Activated CD4-positive, CD25-positive, alpha-beta regulatory T cell treated with anti-CD3 and anti-CD28 coated beads, Interleukin-2, amount 50 U/mL, for 24 hours (primary cell): ENCODE measurements around the gene NCKAP5.

Source experiments
- ATAC-seq, 2 donors: fragments of 150-1000 bp; cut with Tn5 transposase; one replicate each; pipeline ENCODE4 v1.10.0; 2021; ENCODE audit warnings: mild to moderate bottlenecking in 1 of 2, moderate library complexity in 1 of 2

Gene NCKAP5

DNA sequence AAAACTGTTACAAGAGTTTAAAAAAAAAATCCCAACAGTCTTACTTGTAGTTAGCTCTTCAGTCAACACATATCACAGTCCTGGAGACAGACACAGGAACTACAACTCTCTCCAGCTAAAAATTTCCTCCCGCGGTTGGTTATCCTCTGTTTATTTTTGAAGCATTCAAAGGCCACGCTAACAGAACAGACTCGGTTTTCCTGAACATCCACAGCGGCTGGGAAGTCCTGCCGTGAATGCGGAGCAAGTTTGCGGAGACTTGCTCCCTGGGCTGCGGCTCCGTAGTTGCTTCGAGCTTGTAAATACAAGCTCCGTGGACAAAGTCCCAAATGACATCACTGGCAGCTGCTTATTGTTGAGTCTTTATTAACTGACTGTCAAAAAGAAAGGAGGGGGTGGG, at the start of gene NCKAP5:
Gene NCKAP5 (minus strand): TSS at position 292 of the 400 bp plus-strand sequence. CDS start 50,937 bp downstream, outside the sequence.
- ATAC-seq: no peak

DNA sequence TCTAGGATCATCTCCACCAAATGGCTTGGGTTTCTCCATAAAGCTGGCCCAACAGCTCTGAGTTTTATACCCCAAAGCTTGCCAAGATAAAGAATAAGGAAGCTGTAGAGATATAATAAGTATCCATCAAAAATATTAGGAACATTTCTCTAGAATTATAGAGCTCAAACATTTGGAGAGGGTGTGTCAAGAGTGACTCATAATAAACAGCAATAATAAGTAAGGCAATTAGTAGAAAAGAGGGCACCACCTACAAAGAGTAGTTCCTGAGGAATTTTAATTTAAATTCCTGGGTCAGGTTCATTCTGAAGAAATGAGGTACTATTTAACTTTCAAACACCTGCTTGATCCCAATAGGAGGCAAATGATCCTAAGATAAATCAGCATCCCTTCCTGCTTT, 41.4 kb upstream of the NCKAP5 start:
- ATAC-seq: no peak

DNA sequence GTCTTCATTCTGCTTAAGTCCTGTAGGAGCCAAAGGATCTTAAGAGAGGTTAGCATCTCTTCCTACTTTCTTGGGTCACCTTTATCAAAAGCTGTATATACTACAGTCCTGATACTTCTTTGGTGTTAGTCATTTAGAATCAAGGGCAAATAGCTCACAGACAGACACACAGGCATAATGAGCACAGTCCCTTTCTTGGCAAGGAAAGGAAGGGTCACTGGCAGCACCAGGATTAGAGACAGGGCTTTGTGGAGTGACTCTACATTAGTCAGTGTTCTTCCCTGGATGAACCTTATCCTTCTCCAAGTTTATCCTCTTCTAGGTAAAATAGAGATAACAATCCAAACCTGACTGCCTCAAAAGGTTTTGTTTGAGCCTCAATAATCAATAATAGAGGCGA, 40.0 kb upstream of the NCKAP5 start:
- no peak for ATAC-seq

DNA sequence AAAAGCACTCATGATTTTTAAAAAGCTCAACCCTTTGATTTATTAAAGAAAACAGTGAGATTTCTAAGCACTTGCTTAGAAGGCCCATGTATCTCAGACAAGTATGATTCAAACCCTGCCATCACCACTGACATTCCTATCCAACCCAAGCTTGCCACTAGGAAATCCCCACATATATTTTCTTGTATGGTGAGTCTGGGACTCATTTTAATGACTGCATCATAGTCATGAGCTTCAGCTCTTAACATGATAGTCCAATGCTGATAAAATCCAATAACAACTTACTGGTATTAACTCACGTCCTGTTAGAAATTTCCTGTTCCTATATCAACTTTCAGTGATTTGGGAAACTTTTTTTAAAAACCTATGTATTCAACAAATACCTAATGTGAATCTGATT, 39.4 kb upstream of the NCKAP5 start:
- ATAC-seq: no peak

DNA sequence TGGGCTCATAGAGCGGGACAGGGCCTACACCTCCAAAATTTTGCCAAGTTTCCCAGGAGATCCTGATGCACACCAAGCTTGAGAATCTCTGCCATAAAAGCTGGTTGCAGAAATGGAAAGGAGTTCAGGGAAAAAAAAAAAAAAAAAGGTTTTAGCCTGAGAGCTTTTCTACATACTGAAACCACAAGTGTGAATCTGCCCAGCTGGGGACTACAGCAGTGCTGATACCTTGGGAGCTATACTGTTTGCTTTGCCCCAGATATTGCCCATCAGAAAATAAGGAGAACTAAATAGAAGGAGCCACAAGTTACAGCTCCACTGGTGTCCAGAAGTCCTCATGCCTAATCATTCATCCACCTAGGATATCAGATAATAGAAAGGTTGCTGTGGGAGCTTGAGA, 38.4 kb upstream of the NCKAP5 start:
- no peak for ATAC-seq

DNA sequence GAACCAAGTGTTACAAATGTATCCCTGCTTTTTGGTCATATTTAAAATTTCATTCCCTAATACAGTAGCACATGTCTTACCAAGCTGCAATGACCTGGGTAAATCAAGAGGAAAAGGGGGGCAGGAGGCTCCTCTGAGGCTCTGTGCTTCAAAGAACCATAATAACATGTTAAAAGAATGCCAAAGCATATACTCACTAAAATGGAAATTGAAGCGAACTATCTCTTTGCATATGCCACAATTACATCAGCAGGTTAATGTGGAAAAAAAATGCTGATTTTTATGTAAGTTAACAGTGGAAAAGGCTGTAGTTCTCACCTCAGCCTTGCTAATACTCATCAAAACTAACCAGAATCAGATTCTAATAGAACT, 37.5 kb upstream of the NCKAP5 start:
- ATAC-seq: no peak

DNA sequence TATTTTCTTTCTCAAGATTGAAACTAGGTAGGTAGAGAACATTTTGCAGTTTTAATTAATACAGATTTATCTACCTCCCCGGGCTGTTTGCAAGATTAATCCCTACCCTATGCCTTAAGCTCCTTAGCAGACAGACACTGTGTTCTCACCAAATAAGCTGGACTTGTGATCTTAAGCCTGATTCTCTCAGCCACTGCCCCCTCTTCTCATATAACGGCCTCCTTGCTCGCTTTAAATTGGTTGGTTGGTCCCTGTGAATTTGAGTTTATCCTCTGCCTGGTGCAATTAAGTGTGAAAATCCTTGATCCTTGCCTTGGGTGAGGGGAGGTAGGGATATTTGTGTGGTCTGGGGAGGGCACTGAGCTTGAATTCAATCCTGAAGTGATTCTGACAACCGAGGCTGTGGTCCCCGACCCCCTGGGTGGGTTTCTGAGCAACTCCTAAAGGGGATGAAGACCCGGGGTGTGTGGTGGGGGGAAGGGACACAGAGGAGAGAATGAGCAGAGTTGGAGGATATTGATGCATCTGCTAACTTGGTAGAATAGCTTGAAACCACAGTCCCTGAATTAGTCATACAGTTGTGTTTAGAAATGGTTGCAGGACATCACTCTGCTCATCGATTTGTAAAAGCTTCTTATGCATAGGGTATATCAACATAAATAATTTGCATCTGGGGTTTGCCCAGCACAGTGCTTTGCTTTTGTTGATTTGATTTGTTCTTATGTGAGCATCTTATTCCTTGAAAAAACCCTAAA, 36.9 kb upstream of the NCKAP5 start:
- ATAC-seq: no peak

DNA sequence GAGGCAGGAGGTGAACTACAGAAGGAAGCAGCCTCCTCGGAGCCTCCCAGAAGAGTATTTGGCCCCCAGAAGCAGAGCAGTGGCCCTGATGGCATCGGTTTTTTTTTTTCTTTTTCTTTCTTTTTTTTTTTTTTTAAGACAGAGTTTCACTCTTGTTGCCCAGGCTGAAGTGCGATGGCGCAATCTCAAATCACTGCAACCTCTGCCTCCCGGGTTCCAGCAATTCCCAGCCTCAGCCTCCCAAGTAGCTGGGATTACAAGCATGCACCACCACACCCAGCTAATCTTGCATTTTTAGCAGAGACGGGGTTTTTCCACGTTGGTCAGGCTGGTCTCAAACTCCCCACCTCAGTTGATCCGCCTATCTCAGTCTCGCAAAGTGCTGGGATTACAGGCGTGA, 34.8 kb upstream of the NCKAP5 start:
- ATAC-seq: no peak

DNA sequence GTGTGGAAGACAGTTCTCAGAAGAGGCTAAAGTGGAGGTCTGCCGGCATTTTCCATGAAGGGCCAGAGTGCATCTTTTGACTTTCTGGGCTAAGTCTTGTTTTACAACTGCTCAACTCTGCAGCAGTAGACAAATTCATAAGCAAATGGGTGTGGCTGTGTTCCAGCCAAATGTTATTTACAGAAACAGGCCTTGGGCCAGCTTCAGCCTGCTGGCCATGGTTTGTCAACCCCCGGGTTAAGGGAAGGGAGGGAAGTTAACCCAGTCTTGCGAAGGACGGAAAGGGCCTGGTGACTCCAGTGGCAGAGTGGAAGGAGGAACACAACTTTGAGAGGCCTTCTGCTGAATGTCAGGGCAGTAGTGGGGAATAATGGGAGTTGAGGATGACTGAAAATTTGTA, 34.3 kb upstream of the NCKAP5 start:
- ATAC-seq: no peak

DNA sequence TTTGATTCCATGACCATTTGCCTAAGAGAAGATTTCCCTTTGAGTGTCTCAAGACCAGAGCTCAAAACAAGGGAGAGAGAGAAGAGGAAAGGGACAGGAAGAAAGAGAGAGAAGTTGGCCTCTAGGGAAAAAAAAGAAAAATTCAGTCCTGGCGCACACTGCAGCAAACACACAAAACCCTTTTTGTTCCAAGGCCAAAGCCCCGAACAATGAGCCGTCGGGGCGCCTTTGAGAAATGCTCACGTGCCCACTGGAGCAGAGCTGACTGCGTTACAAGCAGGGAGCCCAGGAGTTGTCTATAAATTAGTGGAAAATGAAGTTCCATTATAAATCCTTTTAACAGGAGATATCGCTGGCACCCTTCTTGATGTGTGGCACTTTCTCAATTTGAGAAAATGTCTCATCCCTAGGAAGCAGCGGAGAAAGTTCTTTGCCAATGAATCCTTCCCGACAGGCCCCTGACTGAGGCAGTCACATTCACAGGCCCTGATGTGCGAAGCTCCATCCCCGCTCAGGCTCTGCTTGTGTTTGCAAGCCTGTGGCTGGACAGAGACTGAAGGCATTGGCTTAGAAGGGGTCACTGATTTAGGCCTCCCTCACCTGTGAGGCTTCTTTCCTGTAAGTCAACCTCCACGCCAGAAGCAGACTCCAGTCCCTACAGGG, 32.1 kb upstream of the NCKAP5 start:
- ATAC-seq: no peak

DNA sequence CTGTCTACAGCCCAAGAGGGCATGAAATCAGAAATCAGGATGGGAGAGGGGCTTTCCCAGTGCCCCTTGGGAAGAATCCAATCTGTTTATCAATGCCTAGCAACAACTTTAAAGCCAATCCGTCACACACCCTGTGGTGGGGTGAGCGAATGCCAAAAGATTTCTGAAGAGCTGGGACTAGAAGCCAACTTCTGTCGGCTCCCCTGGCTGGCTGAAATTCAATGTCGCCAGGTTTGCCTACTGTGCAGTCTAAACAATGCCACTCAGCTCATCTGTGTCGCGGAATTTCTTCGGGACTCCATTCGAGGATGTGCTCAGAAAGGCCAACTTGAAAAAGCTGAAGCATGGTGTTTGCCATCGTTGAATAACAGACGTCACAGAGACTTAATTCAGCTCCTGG, 31.5 kb upstream of the NCKAP5 start:
- ATAC-seq: no peak

DNA sequence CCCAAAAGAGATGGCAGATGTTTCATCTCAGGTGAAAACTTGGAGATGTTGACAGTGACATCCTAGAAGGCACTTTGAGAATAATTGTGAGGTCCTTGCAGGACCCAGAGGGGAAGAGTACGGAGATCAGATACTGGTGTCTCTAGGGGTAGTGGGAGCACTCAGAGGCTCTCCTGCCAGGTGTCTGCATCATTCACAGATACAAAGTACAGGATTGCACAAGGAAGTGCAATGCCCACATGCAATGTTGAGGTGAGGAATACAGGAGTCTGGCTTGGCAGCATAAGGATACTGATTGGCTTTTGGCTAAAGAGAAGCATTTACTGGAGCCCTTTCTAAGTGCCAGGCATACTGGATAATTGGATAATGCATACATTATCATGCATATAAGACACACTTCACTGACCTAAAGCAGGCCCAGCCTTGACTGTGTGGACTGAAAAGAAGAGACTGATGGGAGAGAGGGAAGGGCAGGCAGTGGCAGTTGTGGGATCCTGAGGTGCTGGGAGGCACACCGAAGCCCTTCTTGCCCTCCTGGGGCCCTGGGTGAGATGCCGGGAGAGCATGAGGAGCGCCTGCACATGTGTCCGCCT, 31.0 kb upstream of the NCKAP5 start:
- ATAC-seq: no peak

DNA sequence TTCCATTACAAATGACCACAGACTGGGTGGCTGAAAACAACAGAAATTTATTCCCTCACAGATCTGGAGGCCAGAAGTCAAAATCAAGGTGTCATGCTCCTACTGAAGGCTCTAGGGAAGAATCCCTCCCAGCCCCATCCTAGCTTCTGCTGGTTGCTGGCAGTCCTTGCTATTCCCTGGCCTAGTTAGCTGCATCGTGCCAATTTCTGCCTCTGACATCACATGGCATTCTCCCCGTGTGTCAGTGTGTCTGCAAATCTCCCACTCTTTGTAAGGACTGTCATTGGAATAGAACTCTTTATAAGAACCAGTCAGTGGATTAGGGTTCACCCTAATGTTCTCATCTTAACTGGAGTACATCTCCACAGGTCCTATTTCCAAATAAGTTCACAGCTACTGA, 30.5 kb upstream of the NCKAP5 start:
- no peak for ATAC-seq

DNA sequence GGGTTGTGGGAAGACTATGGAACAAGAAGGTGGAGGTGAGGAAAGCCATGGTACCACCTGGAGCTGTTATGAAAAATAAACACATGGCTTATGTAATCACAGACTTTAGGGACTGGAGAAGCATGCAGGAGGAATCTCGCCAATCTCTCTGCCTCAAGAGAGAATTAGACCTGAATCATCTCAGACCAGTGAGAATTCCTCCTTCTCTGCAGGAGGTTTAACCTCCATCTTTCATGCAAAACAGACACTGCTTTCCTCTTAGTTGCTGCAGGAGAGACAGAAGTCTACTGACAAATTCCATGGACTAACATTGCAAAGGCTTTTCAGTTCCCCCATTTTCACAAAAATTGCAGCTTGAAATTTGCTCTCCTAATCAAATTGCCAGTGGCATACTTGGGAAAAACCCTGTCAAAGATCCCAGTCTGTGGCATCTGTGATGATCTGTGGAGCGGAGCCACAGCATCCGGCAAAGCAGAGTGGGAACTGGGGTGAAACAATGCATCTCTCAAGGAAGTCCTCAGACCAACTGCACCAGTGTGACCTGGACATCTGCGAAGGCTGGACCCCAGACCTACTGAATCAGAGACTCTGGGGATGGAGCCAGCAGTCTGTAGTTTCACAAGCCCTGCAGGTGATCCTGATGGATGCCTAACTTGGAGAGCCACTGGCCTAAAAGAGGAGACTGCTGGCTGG, 28.6 kb upstream of the NCKAP5 start:
- no peak for ATAC-seq

DNA sequence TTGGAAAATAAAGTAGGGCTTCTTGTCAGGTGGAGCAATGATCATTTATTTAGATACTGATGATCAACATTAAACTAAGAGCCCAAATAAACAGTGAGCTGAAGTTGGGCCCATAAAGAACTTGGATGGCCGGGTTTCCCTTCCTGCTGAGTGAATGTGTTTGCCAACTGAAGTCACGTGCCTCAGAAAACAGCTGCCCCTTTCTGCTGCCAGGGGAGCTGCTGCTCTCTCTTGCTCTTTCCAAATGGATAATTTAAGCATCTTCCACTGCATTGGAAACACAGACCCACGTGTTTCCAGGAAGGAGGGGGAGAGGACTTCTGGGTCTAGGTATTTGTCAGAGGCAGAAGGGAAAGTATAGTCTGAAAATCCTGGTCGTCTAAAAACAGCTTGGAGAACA, 22.9 kb upstream of the NCKAP5 start:
- no peak for ATAC-seq

DNA sequence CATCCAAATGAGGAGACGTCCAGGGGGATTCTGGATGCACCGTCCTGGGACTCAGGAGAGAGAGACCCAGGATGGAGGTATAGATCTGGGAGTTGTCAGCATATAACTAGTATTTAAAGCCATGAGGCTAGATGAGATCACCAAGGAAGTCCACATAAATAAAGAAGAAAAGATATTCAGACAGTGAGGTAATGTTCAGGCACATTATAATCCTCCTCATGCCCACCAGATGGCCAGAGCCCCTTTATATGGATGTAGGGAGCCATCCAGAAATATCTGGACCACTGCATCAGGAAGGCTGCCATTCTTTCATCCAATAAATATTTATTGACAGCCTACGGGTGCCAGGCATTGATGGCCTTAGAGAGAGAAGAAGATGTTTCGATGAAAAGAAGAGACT, 21.2 kb upstream of the NCKAP5 start:
- ATAC-seq: no peak

DNA sequence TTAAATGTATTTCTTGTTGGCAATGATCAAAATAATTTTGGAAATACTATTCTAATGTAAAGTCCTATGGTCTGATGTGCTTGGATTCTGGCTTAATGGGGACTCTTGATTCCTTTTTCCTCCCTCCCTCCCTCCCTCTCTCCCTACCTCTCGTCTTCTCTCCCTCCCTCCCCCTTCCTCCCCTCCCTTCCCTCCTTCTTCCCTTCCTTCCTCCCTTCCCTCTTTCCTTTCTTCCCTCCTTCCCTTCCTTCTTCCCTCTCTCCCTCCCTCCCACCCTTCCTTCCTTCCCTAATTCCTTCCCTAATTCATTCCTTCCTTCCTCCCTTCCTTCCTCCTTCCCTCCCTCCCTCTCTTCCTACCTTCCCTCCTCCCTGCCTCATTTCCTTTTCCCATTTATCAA, 19.9 kb upstream of the NCKAP5 start:
- no peak for ATAC-seq

DNA sequence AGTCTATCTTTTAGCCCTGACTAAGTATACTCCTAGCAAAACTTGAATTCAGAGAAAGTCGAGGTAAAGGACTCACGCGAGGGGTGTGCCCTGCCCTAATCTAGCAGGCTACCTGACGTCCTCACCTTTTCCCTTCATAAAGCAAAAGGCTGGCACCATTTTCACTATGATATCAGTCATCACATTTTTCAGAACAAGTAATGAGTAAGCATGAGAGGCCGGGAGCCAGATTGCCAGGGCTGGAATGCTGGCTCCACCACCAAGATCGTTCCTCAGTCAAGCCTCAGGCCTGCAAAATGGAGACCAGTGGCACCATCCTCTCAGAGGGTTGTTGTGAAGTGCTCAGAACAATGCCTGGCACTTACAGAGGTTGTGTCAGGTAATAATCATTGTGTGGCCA, 18.7 kb upstream of the NCKAP5 start:
- no peak for ATAC-seq

DNA sequence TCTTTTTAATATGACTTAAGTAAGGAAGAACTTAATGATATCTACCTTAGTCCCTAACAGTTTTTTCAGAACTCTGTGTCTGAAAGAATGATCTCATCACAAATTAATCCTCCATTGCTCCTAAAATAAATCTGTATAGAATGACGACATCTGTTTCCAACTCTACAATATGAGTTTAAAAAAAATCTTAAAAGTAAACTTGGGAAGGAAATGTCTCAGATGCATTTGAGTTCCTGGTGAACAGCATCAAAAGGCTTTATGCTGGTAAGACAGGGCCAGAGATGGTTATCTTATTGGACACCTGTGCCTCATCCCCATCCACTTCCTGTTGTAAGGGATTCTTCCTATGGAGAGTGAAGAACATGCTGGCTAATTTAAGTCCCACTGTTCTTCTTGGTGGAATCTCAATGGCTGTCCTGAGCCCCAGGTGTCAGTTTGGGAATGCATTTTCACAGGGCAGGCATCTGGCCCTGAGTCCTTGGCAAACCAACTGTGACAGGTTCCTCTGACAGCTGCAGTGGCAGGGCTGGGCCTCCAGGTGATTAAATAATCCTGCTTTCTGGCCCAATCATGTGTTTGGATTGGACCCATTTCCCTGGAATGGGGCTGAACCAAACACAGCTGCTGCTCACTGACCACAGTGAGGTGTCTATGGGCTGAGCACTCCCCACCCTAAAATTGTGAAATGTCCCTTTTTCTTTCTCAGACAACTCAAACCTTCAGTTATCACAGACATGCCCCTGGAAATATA, 12.9 kb upstream of the NCKAP5 start:
- ATAC-seq: no peak

DNA sequence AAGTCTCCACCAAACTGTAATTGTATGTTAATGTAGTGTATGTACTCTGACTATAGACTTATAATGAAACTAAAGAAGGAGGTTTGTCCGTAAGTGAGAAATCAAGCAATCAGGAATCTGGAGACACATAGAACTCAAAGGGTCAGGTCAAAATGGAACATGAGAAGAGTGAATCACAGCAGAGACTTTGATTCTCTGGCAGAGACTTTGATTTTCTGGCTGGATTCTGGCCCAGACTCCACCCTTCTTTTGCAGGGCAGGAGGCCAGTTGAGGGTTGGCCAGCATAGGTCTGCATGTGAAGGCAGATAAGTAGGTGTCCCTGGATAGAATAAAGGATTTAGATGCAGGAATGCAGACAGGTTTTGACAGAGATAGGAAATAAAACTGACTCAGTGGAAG, 11.0 kb upstream of the NCKAP5 start:
- no peak for ATAC-seq

DNA sequence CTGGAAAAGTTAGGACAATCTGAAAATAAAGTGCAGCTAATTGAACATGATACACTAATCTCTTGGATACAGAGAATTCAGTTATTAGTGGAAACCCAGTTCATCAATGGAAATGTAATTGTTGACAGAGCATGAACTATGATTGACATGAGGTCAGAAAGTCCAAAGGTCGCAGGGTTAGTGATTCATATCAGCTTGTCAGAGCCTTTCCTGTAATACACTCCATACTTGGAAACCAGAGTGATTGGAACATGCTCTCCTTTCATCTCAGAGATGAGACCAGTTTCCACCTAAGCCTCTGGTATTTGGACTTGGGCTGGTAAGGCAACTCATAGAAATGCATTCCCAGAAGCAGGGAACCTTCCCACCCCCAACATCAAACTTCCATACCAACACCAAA, 8.5 kb upstream of the NCKAP5 start:
- no peak for ATAC-seq

DNA sequence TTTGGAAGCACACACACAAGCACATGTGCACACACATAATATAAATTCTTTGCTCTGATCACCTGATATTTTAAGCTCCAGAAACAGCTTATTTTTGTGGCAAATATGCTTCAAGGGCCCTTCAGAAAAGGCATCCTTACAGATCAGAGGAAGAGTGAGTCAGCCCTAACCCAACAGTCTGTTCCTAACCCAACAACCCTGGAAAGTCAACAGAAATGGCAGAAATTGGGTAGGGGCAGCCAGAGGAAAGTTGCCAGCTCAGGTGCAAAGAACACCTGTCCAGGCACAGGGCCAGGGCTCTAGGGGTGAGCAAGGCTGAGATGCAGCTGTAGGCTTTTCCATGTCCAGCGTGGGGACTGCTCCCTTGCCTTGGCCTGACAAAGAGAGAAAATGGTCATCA, 6.4 kb upstream of the NCKAP5 start:
- ATAC-seq: no peak

DNA sequence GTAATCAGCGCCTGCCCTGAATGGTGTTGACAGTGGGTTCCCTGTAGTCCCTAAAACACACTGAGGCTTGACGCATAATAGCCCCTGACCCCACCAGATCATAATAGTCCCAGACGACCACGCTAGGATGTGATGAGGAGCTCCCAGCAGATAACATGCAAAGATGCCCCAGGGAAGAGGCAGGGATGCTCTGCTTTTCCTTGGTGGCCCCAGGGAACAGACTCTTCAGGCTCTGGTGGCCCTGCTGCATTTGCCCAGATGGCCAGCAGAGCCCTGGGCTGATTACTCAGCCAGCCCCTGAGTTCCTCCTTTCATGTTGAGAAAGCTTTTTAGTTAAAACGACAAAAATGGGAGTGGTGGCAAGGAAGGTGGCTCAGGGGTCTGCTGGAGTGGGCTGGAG, 5.9 kb upstream of the NCKAP5 start:
- ATAC-seq: no peak
